GM12892 (cell line): Measurements from ENCODE around the gene CCR5AS.
"Not testable (repeated sequence)": the region's sequence is repeated elsewhere in the genome, so short reads cannot be mapped to it uniquely, and the experiment has no call there.

Experiments
- DNase-seq: peaks from one replicate; pipeline ENCODE4 v3.0.0; 2011; ENCODE audit not compliant: insufficient read length
- FAIRE-seq: peaks from 2 replicates; lab custom pipeline; 2011; peaks lifted over from hg19 to GRCh38; lab: Jason Lieb, UNC
- POLR2A ChIP-seq: IDR thresholded peaks from 2 replicates; pipeline ENCODE4 v1.6.1; 2011; ENCODE audit warnings: low read depth, low read length, control low read depth
- POLR2AphosphoS5 ChIP-seq: IDR thresholded peaks from 2 replicates; pipeline ENCODE4 v1.6.1; 2011; ENCODE audit warnings: low read depth, low read length, control low read depth
- TAF1 ChIP-seq: IDR thresholded peaks from 2 replicates; pipeline ENCODE4 v1.6.1; 2011; ENCODE audit warnings: low read depth, mild to moderate bottlenecking, control low read depth, low read length, borderline replicate concordance

Gene CCR5AS

DNA sequence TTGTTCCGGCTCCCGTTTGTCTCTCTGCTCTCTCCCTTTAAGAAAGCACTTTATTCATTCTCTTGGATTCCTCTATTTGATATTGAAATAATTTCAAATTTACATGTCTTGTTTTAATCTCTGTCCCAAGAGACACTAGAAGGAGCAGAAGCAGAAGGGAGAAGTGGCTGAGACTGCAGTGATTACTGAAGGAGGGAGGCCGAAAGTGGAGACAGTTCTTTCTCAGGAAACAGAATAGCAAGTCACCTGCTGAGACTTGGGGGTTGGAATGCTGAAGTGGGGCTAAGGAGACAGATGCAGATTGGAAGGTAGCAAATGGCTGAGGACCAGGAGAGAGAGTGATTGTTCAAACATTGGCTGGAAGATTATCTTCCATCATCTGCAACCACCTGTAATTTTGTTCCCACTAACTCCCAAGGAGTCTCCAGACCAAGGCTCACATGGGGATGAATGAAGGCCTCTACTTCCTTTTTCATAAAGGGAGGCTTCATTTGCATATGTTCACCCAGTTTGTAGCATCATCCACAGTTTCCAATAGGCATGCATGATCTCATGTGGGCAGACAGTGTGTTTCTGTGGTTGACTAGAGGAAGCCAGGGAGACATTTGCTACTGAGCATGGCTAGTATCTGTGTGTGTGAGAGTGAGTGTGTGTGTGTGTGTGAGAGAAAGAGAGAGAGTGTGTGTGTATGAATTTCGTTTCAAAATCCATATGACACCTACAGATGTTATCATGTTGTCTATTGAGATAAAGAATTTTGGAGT is 33.8 kb upstream of the CCR5AS start:
- TF ChIP-seq TAF1 (no peak), POLR2A (no peak), POLR2AphosphoS5 (no peak)
- peak; percentile 90 for FAIRE-seq
- DNase-seq: no peak

DNA sequence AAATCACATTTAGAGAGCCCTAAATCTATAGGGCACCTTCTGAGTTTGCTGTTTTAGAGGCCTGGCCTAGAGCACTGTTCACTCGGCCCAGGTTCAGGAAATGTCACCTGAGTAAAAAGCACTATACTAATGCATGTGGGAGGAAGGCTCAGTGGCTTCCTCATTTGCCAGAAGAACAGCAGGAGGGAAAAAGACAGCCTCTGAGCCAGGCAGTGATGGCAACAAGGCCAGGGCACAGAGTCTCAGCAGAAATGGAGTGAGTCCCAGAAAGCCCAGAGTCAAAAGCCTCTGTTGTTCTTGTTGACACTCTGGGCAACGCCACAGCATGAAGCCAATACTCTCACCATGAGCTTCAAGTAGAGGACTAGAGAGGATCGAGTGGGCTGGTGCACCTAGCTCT is 32.0 kb upstream of the CCR5AS start:
- no peak for DNase-seq
- no peak for TF ChIP-seq POLR2A
- no peak for TF ChIP-seq TAF1
- TF ChIP-seq POLR2AphosphoS5: no peak
- no peak for FAIRE-seq

GRCh38 chr3:46435081-46435726 is 28.3 kb upstream of the CCR5AS start:
- no peak for DNase-seq
- TF ChIP-seq POLR2A: no peak
- TF ChIP-seq TAF1: no peak
- TF ChIP-seq POLR2AphosphoS5: no peak
- no peak for FAIRE-seq

- DNase-seq: no peak
- no peak for TF ChIP-seq POLR2A
- TF ChIP-seq TAF1: no peak
- TF ChIP-seq POLR2AphosphoS5: no peak
- FAIRE-seq: no peak
These were observed 27.0 kb upstream of the CCR5AS start for GRCh38 chr3:46433841-46434240.

DNA sequence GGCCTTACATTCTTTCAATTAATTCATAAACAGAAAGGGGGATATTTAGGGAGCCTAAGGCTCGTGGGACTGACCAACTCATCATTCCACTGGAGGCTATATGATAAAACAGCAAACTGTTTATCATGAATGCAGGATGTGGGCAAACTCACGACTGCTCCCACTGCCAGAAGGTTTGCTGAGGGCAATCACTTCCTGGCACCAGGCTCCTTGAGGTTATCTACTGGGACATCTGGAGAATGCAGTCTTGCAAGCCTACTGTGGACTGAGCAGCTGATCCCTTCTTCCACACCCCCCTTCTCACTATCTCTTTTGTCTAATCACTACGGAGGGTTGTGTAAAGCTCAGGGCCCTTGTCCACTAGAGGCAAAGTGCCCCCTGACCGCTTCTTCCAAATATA is 26.3 kb upstream of the CCR5AS start:
- FAIRE-seq, DNase-seq: not testable (repeated sequence)

GRCh38 chr3:46431905-46432304 is 25.0 kb upstream of the CCR5AS start:
- FAIRE-seq, DNase-seq: not testable (repeated sequence)

GRCh38 chr3:46430879-46431278 is 24.0 kb upstream of the CCR5AS start:
- not testable (repeated sequence) for FAIRE-seq, DNase-seq

DNA sequence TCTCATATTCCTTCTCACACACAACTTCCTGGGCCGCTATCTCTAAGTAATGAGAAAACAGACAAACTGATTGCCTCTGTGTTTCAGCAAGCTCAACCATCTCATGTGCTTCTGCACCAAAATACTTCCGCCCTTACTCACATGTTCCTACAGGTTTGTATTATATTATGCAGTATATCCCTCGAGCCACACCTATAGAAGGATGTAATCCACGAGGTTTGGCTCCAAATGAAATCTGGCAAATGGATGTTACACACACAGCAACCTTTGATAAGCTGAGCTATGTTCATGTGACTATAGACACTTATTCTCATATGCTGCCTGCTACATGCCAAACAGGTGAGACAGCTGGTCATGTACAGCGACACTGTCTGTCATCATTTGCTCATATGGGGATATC is 22.8 kb upstream of the CCR5AS start:
- no peak for DNase-seq
- TF ChIP-seq TAF1 (no peak), POLR2A (no peak), POLR2AphosphoS5 (no peak)
- no peak for FAIRE-seq

- FAIRE-seq (no peak), DNase-seq (no peak)
These were observed 22.4 kb upstream of the CCR5AS start for GRCh38 chr3:46429250-46429649.

GRCh38 chr3:46427916-46428833 is 21.3 kb upstream of the CCR5AS start:
- TF ChIP-seq TAF1 (no peak), POLR2A (no peak), POLR2AphosphoS5 (no peak)
- no peak for FAIRE-seq

More at GRCh38 chr3:46429250-46429649, 22.4 kb upstream of the CCR5AS start:
- TF ChIP-seq POLR2AphosphoS5: no peak

GRCh38 chr3:46427404-46427803 is 20.5 kb upstream of the CCR5AS start:
- not testable (repeated sequence) for FAIRE-seq, DNase-seq

More at GRCh38 chr3:46427916-46428833, 21.3 kb upstream of the CCR5AS start:
- DNase-seq: no peak

DNA sequence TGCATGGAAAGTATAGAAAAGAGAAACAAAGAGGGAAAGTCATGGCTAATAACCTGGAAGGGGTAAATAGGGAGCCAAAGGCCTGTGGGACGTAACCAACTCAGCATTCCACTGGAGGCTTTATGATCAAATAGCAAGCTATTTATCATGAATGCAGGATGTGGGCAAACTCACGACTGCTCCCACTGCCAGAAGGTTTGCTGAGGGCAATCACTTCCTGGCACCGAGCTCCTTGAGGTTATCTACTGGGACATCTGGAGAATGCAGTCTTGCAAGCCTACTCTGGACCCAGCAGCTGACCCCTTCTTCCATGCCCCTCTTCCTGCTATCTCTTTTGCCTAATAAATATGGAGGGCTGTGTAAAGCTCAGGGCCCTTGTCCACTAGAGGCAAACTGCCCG is 19.6 kb upstream of the CCR5AS start:
- not testable (repeated sequence) for DNase-seq

DNA sequence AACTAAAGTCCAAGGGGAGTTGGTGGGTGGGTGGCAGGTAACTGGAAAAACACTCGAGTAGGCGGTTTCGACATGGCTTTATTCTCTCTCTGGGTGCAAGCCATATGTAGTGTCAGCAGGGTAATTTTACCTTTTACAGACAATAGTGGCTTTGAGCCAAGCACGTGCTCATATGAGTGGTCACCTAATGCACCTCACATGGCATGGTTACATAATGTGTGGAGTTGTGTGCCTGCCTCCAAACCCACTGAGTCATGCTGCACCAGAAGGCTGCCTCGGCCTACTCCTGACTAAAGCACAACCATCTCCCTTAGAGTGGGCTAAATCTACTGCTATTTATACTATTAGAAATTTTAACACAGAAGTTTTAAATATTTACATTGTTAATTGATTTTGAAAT is 16.7 kb upstream of the CCR5AS start:
- DNase-seq (no peak), FAIRE-seq (no peak)
- no peak for TF ChIP-seq TAF1

More for the DNA sequence above, 19.6 kb upstream of the CCR5AS start:
- FAIRE-seq: not testable (repeated sequence)

DNA sequence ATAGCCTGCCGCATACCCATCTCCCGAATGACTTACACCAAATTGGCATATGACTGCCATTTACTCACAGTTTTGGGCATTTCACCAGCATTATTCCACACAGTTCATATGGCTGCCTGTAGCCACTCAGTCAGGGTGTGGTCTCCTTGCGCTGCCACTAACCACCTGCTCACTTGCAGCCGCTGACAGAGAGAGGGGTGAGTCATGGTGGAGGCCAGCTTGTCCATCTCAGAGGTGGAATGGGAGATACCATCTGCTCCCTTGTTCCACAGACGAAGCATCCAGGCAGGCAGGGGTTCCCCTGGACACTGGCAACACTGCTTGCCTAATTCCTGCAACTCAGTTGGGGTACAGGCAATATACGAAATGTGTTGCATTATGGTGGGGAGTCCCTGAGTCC is 15.8 kb upstream of the CCR5AS start:
- DNase-seq (no peak), FAIRE-seq (no peak)
- TF ChIP-seq TAF1: no peak
- no peak for TF ChIP-seq POLR2AphosphoS5
- TF ChIP-seq POLR2A: no peak
